Activated CD8-positive, alpha-beta T cell treated with anti-CD3 and anti-CD28 coated beads, Interleukin-2, amount 10 ng/mL, durations not matched to agents 7 days and 5 days (primary cell): Measurements from ENCODE around the gene SLC25A1. TPM values are rescaled to one million over a fixed set of nuclear protein-coding genes. Genes with fewer than 3 reads are reported as not detected.

Experiments used
- ATAC-seq: fragments of 150-1000 bp; cut with Tn5 transposase; one replicate; pipeline ENCODE4 v1.10.0; 2021; ENCODE audit warnings: moderate library complexity
- CTCF ChIA-PET: fragments of 350-600 bp; sonication (Branson Sonifier 250); formaldehyde crosslinking; loops from one replicate; lab custom pipeline; 2021; ENCODE audit warnings: antibody characterized with exemption; lab: Charles Lee
- POLR2A ChIA-PET: fragments of 350-600 bp; sonication (Branson Sonifier 250); formaldehyde crosslinking; loops from one replicate; lab custom pipeline; 2021; ENCODE audit warnings: antibody characterized with exemption; lab: Charles Lee
- DNase-seq: peaks from one replicate; pipeline ENCODE4 v3.0.0-alpha.2; 2020
- H3K27ac Mint-ChIP-seq: one replicate; pipeline ENCODE4 v1.8.0; 2021; ENCODE audit warnings: mild to moderate bottlenecking, mixed read lengths
- H3K27me3 Mint-ChIP-seq: one replicate; pipeline ENCODE4 v1.8.0; 2021; ENCODE audit warnings: low read depth, mixed read lengths
- H3K36me3 Mint-ChIP-seq: one replicate; pipeline ENCODE4 v1.8.0; 2021; ENCODE audit warnings: low read depth, mixed read lengths
- H3K4me1 Mint-ChIP-seq: one replicate; pipeline ENCODE4 v1.8.0; 2021; ENCODE audit warnings: low read depth, mixed read lengths
- H3K4me3 Mint-ChIP-seq: one replicate; pipeline ENCODE4 v1.8.0; 2021; ENCODE audit warnings: mild to moderate bottlenecking, mixed read lengths
- H3K9me3 Mint-ChIP-seq: one replicate; pipeline ENCODE4 v1.8.0; 2022; ENCODE audit warnings: mixed read lengths; ENCODE audit not compliant: insufficient read depth
- total RNA-seq, 2 experiments: library from RNA; stranded (reverse); gene quantifications; one replicate each; pipeline ENCODE4 v1.2.3, GENCODE V29; 2021

SLC25A1 gene
- total RNA-seq, 2 experiments from 2014 or later = 69.1 to 73.0 TPM

- ATAC-seq (no peak), DNase-seq (no peak)
- H3K36me3 Mint-ChIP-seq = no peaks in the 10 kb centered on the region
- no peak overlapping the region for H3K27ac Mint-ChIP-seq
- H3K27me3 Mint-ChIP-seq = peaks cover 9% of the 10 kb centered on the region
- CTCF ChIA-PET = interaction anchor here (2.9 kb wide), 1 partner anchor 14 kb away, joined by 9 read pairs; the partner anchor contains the start of gene SLC25A1
- no peak overlapping the region for H3K4me3 Mint-ChIP-seq
- H3K4me1 Mint-ChIP-seq = peaks cover 19% of the 10 kb centered on the region
- POLR2A ChIA-PET = no interaction called here
- H3K9me3 Mint-ChIP-seq = no peaks in the 10 kb centered on the region
Observed at GRCh38 chr22:19193879-19194278, 15.3 kb upstream of the SLC25A1 start.

- no peak for DNase-seq
- CTCF ChIA-PET = interaction anchor here (0.7 to 1.0 kb wide), 2 partner anchors 9 to 81 kb away, joined by 3 to 4 read pairs; no protein-coding TSS in a partner anchor
- no peaks in the 10 kb centered on the region for H3K36me3 Mint-ChIP-seq
Observed at GRCh38 chr22:19187716-19188563, 9.4 kb upstream of the SLC25A1 start.

GRCh38 chr22:19184276-19184997, 5.9 kb upstream of the SLC25A1 start:
- Mint-ChIP-seq H3K36me3 (no peaks in the 10 kb centered on the region), H3K4me1 (peaks cover 20% of the 10 kb centered on the region), H3K4me3 (no peak overlapping the region), H3K27me3 (peaks cover 3% of the 10 kb centered on the region), H3K27ac (no peak overlapping the region), H3K9me3 (no peaks in the 10 kb centered on the region)
- DNase-seq = no peak
- no peak for ATAC-seq
- ChIA-PET CTCF (no interaction called here), POLR2A (no interaction called here)

More at GRCh38 chr22:19187716-19188563, 9.4 kb upstream of the SLC25A1 start:
- ATAC-seq = no peak
- H3K9me3 Mint-ChIP-seq = no peaks in the 10 kb centered on the region
- no peaks in the 10 kb centered on the region for H3K4me1 Mint-ChIP-seq
- H3K27ac Mint-ChIP-seq = no peak overlapping the region
- POLR2A ChIA-PET = no interaction called here
- peaks cover 3% of the 10 kb centered on the region for H3K27me3 Mint-ChIP-seq
- H3K4me3 Mint-ChIP-seq = no peak overlapping the region

GRCh38 chr22:19183216-19183615, 4.7 kb upstream of the SLC25A1 start:
- ATAC-seq = no peak
- H3K4me1 Mint-ChIP-seq = peaks cover 23% of the 10 kb centered on the region
- H3K27me3 Mint-ChIP-seq = peaks cover 3% of the 10 kb centered on the region
- H3K27ac Mint-ChIP-seq = no peak overlapping the region
- no peaks in the 10 kb centered on the region for H3K9me3 Mint-ChIP-seq
- no peak for DNase-seq
- no peak overlapping the region for H3K4me3 Mint-ChIP-seq
- ChIA-PET POLR2A (no interaction called here), CTCF (no interaction called here)
- no peaks in the 10 kb centered on the region for H3K36me3 Mint-ChIP-seq

- H3K36me3 Mint-ChIP-seq = no peaks in the 10 kb centered on the region
- no peak overlapping the region for H3K27ac Mint-ChIP-seq
Observed at GRCh38 chr22:19182472-19183157, 4.1 kb upstream of the SLC25A1 start.

GRCh38 chr22:19181786-19182471, 3.4 kb upstream of the SLC25A1 start:
- CTCF ChIA-PET = interaction anchor here (1.0 kb wide), 1 partner anchor 448 kb away, joined by 3 read pairs; no protein-coding TSS in a partner anchor
- peak overlapping the region; percentile 52 for H3K27ac Mint-ChIP-seq
- H3K4me1 Mint-ChIP-seq = peaks cover 26% of the 10 kb centered on the region
- no peak for DNase-seq
- ATAC-seq = no peak
- H3K36me3 Mint-ChIP-seq = no peaks in the 10 kb centered on the region
- POLR2A ChIA-PET = interaction anchor here (1.0 kb wide), 1 partner anchor 249 kb away, joined by 4 read pairs; the partner anchor contains the start of gene HIRA
- H3K27me3 Mint-ChIP-seq = no peaks in the 10 kb centered on the region
- no peak overlapping the region for H3K4me3 Mint-ChIP-seq
- H3K9me3 Mint-ChIP-seq = no peaks in the 10 kb centered on the region

More at GRCh38 chr22:19182472-19183157, 4.1 kb upstream of the SLC25A1 start:
- ATAC-seq (no peak), DNase-seq (no peak)
- CTCF ChIA-PET = interaction anchor here (1.0 kb wide), 1 partner anchor 447 kb away, joined by 3 read pairs; no protein-coding TSS in a partner anchor
- POLR2A ChIA-PET = no interaction called here
- Mint-ChIP-seq H3K9me3 (no peaks in the 10 kb centered on the region), H3K27me3 (peaks cover 3% of the 10 kb centered on the region), H3K4me3 (no peak overlapping the region), H3K4me1 (peaks cover 23% of the 10 kb centered on the region)

- no peaks in the 10 kb centered on the region for H3K36me3 Mint-ChIP-seq
- no peaks in the 10 kb centered on the region for H3K27me3 Mint-ChIP-seq
- H3K4me3 Mint-ChIP-seq = no peak overlapping the region
- ChIA-PET POLR2A (interaction anchor here (1.0 kb wide), 1 partner anchor 250 kb away, joined by 4 read pairs; the partner anchor contains the start of gene HIRA), CTCF (interaction anchor here (2.3 to 2.6 kb wide), 2 partner anchors 14 to 449 kb away, joined by 9 to 12 read pairs; no protein-coding TSS in a partner anchor)
- DNase-seq (no peak), ATAC-seq (no peak)
- H3K4me1 Mint-ChIP-seq = peaks cover 33% of the 10 kb centered on the region
- no peaks in the 10 kb centered on the region for H3K9me3 Mint-ChIP-seq
- no peak overlapping the region for H3K27ac Mint-ChIP-seq
Observed at GRCh38 chr22:19180740-19181410, 2.3 kb upstream of the SLC25A1 start.

GRCh38 chr22:19180234-19180633, 1.7 kb upstream of the SLC25A1 start:
- no peak overlapping the region for H3K4me3 Mint-ChIP-seq
- H3K4me1 Mint-ChIP-seq = peaks cover 35% of the 10 kb centered on the region
- DNase-seq (no peak), ATAC-seq (no peak)
- ChIA-PET POLR2A (interaction anchor here (0.6 to 1.2 kb wide), 2 partner anchors 57 to 247 kb away, joined by 3 read pairs; no protein-coding TSS in a partner anchor), CTCF (interaction anchor here (1.1 to 3.2 kb wide), 8 partner anchors 14 to 450 kb away, joined by 3 to 14 read pairs (median 6); partner anchors contain the start of gene ESS2)
- H3K27ac Mint-ChIP-seq = no peak overlapping the region
- no peaks in the 10 kb centered on the region for H3K36me3 Mint-ChIP-seq
- H3K27me3 Mint-ChIP-seq = no peaks in the 10 kb centered on the region
- no peaks in the 10 kb centered on the region for H3K9me3 Mint-ChIP-seq

- peak overlapping the region; percentile 60 for H3K27ac Mint-ChIP-seq
- H3K27me3 Mint-ChIP-seq = no peaks in the 10 kb centered on the region
- H3K4me3 Mint-ChIP-seq = peak overlapping the region; percentile 78
- no peaks in the 10 kb centered on the region for H3K36me3 Mint-ChIP-seq
- no peaks in the 10 kb centered on the region for H3K9me3 Mint-ChIP-seq
- ATAC-seq (peak; percentile 39), DNase-seq (peak; percentile 73)
- ChIA-PET CTCF (interaction anchor here (0.6 to 3.2 kb wide), 15 partner anchors 8 to 451 kb away, joined by 3 to 14 read pairs (median 3); partner anchors contain the start of genes CDC45 and ESS2), POLR2A (interaction anchor here (1.2 to 1.8 kb wide), 3 partner anchors 35 to 300 kb away, joined by 3 to 5 read pairs (median 4); partner anchors contain the start of genes CDC45, ESS2 and UFD1)
- peaks cover 36% of the 10 kb centered on the region for H3K4me1 Mint-ChIP-seq
Observed at GRCh38 chr22:19179497-19180048, 1.0 kb upstream of the SLC25A1 start.
